GM18511 (cell line): ENCODE data around the gene SAP30BP.

Source experiments
- ATAC-seq: cut with Tn5 transposase; IDR thresholded peaks from one replicate; pipeline ENCODE4 v1.9.1; 2021; ENCODE audit warnings: mild to moderate bottlenecking, moderate library complexity; ENCODE audit not compliant: unreplicated experiment

SAP30BP gene

GRCh38 chr17:75684249-75684648 lies 17.1 kb downstream of the SAP30BP start:
- no peak for ATAC-seq

GRCh38 chr17:75684924-75685323 lies 17.8 kb downstream of the SAP30BP start:
- no peak for ATAC-seq

GRCh38 chr17:75685499-75685898 lies 18.4 kb downstream of the SAP30BP start:
- no peak for ATAC-seq

- no peak for ATAC-seq
Measured at GRCh38 chr17:75688209-75688825, 21.2 kb downstream of the SAP30BP start.

- ATAC-seq: no peak
Measured at GRCh38 chr17:75689441-75689873, 22.3 kb downstream of the SAP30BP start.

- no peak for ATAC-seq
Measured at GRCh38 chr17:75691371-75691791, 24.2 kb downstream of the SAP30BP start.

GRCh38 chr17:75691801-75692626 lies 24.9 kb downstream of the SAP30BP start:
- no peak for ATAC-seq

- ATAC-seq: no peak
Measured at GRCh38 chr17:75692976-75693375, 25.8 kb downstream of the SAP30BP start.

GRCh38 chr17:75693500-75694481 lies 26.7 kb downstream of the SAP30BP start:
- ATAC-seq: no peak

GRCh38 chr17:75694536-75694935 lies 27.4 kb downstream of the SAP30BP start:
- no peak for ATAC-seq

- ATAC-seq: no peak
Measured at GRCh38 chr17:75695141-75695829, 28.1 kb downstream of the SAP30BP start.

GRCh38 chr17:75695830-75696271 lies 28.7 kb downstream of the SAP30BP start:
- no peak for ATAC-seq

GRCh38 chr17:75697651-75698291 lies 30.6 kb downstream of the SAP30BP start:
- no peak for ATAC-seq

- ATAC-seq: no peak
Measured at GRCh38 chr17:75698659-75699058, 31.5 kb downstream of the SAP30BP start.

- ATAC-seq: no peak
Measured at GRCh38 chr17:75701288-75701687, 34.1 kb downstream of the SAP30BP start.

GRCh38 chr17:75703191-75703590 lies 36.1 kb downstream of the SAP30BP start:
- ATAC-seq: no peak

GRCh38 chr17:75703591-75703990 lies 36.5 kb downstream of the SAP30BP start:
- no peak for ATAC-seq

GRCh38 chr17:75704963-75705875 lies 38.1 kb downstream of the SAP30BP start:
- ATAC-seq: no peak
